Gastrocnemius medialis (tissue), 4 donors: ENCODE data around the gene NOVA1.

Experiments used
- POLR2A ChIP-seq, 2 donors: fragments of 450-650 bp; IDR thresholded peaks; one replicate each; pipeline ENCODE4 v1.6.1; 2017; ENCODE audit warnings: antibody characterized with exemption in 2 of 2, mild to moderate bottlenecking in 2 of 2, moderate library complexity in 2 of 2
- TF ChIP-seq, protein P1 (sequence below), 5 experiments: fragments of 450-650 bp in 3 of 5; fragments of 200-600 bp in 2 of 5; sonication (generic) in 2 of 5; IDR thresholded peaks in 4 of 5; conservative IDR thresholded peaks in 1 of 5; 1 replicate in 4 of 5; 2 replicates in 1 of 5; pipeline ENCODE4 v1.5.1; 2016 to 2019; ENCODE audit warnings: antibody characterized with exemption in 5 of 5, mild to moderate bottlenecking in 3 of 5, moderate library complexity in 3 of 5

DNA sequence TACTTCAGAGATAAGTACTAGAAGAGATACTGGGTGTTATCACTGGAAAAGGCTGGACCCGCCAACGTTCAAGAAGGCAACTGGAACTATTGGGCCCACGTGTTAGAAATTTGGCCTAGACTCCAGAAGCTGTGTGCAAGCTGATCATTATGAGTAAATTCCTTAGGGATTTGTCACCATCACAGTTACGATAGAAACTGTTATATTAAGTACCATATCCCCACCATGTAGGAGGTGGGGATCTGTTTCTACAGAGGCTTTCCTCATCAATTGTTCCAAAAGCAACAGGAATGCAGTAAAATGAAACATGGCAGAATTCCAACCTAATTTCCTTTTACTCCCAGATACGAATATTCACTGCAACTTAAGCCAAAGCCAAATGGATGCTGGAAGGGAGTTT lies 170.7 kb downstream of the NOVA1 start:
- TF ChIP-seq, protein P1, sequence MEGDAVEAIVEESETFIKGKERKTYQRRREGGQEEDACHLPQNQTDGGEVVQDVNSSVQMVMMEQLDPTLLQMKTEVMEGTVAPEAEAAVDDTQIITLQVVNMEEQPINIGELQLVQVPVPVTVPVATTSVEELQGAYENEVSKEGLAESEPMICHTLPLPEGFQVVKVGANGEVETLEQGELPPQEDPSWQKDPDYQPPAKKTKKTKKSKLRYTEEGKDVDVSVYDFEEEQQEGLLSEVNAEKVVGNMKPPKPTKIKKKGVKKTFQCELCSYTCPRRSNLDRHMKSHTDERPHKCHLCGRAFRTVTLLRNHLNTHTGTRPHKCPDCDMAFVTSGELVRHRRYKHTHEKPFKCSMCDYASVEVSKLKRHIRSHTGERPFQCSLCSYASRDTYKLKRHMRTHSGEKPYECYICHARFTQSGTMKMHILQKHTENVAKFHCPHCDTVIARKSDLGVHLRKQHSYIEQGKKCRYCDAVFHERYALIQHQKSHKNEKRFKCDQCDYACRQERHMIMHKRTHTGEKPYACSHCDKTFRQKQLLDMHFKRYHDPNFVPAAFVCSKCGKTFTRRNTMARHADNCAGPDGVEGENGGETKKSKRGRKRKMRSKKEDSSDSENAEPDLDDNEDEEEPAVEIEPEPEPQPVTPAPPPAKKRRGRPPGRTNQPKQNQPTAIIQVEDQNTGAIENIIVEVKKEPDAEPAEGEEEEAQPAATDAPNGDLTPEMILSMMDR (IDR thresholded peaks at IDR 0.05 in 4 of 5, conservative IDR thresholded peaks at IDR 0.05 in 1 of 5): no peak
- no peak for TF ChIP-seq POLR2A (IDR thresholded peaks at IDR 0.05)
